ENCODE results near the gene FCRL1. TPM values are rescaled to one million over a fixed set of nuclear protein-coding genes. Genes with fewer than 3 reads are reported as not detected.

The FCRL1 gene
- total and polyA plus RNA-seq, 2 of the 8 experiments (the other 6 are each of a cell fraction or from before 2014, with no cell fraction given), result not detected

- H3K27me3 ChIP-seq (replicated peaks in 1 of 4; ENCODE audit: control insufficient read depth in 3 of 4, extremely low read depth in 1 of 4, insufficient read depth in 3 of 4, low read length in 3 of 4), result no peaks in the 10 kb centered on the region
- H4K5ac ChIP-seq (ENCODE audit: insufficient read length, low read depth, low read length), result no peak overlapping the region
- DNase-seq (ENCODE audit: low read depth in 1 of 2, low spot score in 2 of 2) (no peak), FAIRE-seq (no peak)
- H4K91ac ChIP-seq (replicated peaks; ENCODE audit: insufficient read length, low read length), result no peak overlapping the region
- TF ChIP-seq CHD2 (IDR thresholded peaks at IDR 0.05; ENCODE audit: low read length) (no peak), MAFK (IDR thresholded peaks at IDR 0.05; ENCODE audit: low read depth, low read length) (no peak), GABPA (IDR thresholded peaks at IDR 0.05; ENCODE audit: borderline replicate concordance, insufficient read depth, low read length) (no peak), YY1 (IDR thresholded peaks at IDR 0.05; ENCODE audit: low read depth, low read length) (no peak), TBP (IDR thresholded peaks at IDR 0.05; ENCODE audit: low read depth, low read length) (no peak), EGR1 (IDR thresholded peaks at IDR 0.05; ENCODE audit: borderline replicate concordance, low read depth, low read length) (no peak), SIN3A (conservative IDR thresholded peaks at IDR 0.05 in 1 of 2, IDR thresholded peaks at IDR 0.05 in 1 of 2; ENCODE audit: low read depth in 1 of 2, low read length in 2 of 2) (no peak), CBX5 (IDR thresholded peaks at IDR 0.05; ENCODE audit: low read depth, low read length) (no peak), POU5F1 (IDR thresholded peaks at IDR 0.05; ENCODE audit: low read depth, low read length) (no peak), SRF (IDR thresholded peaks at IDR 0.05; ENCODE audit: low read depth, low read length) (no peak), KDM4A (IDR thresholded peaks at IDR 0.05; ENCODE audit: low read depth, low read length, severe bottlenecking) (no peak), MAX (IDR thresholded peaks at IDR 0.05) (no peak), GTF2F1 (IDR thresholded peaks at IDR 0.05; ENCODE audit: borderline replicate concordance, low read depth, low read length) (no peak), CEBPB (IDR thresholded peaks at IDR 0.05; ENCODE audit: low read depth, low read length) (no peak)
- H4K20me1 ChIP-seq (replicated peaks in 1 of 2; ENCODE audit: control insufficient read depth in 1 of 2, insufficient read depth in 2 of 2, low read length in 2 of 2), result no peaks in the 10 kb centered on the region
- H2BK12ac ChIP-seq (ENCODE audit: low read depth, low read length), result no peak overlapping the region
- H4K8ac ChIP-seq (ENCODE audit: extremely low read depth, insufficient read depth, low read length), result no peak overlapping the region
- H2BK120ac ChIP-seq (replicated peaks; ENCODE audit: low read depth, low read length), result no peak overlapping the region
- no peak overlapping the region for H2AFZ ChIP-seq (ENCODE audit: low read length)
- no peaks in the 10 kb centered on the region for H3K23me2 ChIP-seq (ENCODE audit: low read depth, low read length)
- no peaks in the 10 kb centered on the region for H3K79me2 ChIP-seq (ENCODE audit: control insufficient read depth in 1 of 2, insufficient read depth in 2 of 2, low read length in 2 of 2)
- H2BK5ac ChIP-seq (ENCODE audit: low read depth, low read length), result no peak overlapping the region
- H3K9me3 ChIP-seq (ENCODE audit: insufficient read depth in 2 of 2, low read depth in 1 of 2, low read length in 1 of 2), result no peaks in the 10 kb centered on the region
- POLR2A ChIA-PET (ENCODE audit: partially characterized antibody), result no interaction called here
- H3K79me1 ChIP-seq (ENCODE audit: low read depth, low read length), result no peaks in the 10 kb centered on the region
- H3K4me2 ChIP-seq (ENCODE audit: insufficient read depth in 1 of 2, low read depth in 2 of 2, low read length in 2 of 2), result no peak overlapping the region
- 100% methylated on average over 1 of the region's 1 CpG; no CpG with 5 or more reads in 1 of the 2 experiments for WGBS, 2 experiments (ENCODE audit: extremely low coverage in 1 of 2, insufficient coverage in 1 of 2, insufficient read length in 1 of 2, insufficient replicate concordance in 2 of 2, low coverage in 1 of 2, low lambda C conversion rate in 2 of 2, missing lambda C conversion rate in 1 of 2)
- H3K36me3 ChIP-seq (ENCODE audit: control insufficient read depth in 2 of 4, insufficient read depth in 4 of 4, low read length in 3 of 4), result no peaks in the 10 kb centered on the region
- CTCF ChIA-PET (ENCODE audit: partially characterized antibody), result interaction anchor here (1.2 to 1.3 kb wide), 3 partner anchors 9 to 16 kb away, joined by 3 to 9 read pairs (median 3); no protein-coding TSS in a partner anchor
- no peak overlapping the region for H2BK15ac ChIP-seq (ENCODE audit: low read length)
- H3K9ac ChIP-seq (replicated peaks in 1 of 4; ENCODE audit: extremely low read depth in 1 of 4, low read depth in 3 of 4, low read length in 3 of 4), result no peak overlapping the region
- no peak overlapping the region for H3K18ac ChIP-seq (ENCODE audit: extremely low read depth, low read length)
- H3K14ac ChIP-seq (ENCODE audit: insufficient read length), result no peak overlapping the region
- no peak overlapping the region for H3K4me3 ChIP-seq (ENCODE audit: extremely low read depth in 1 of 4, insufficient read depth in 2 of 4, low read depth in 3 of 4, low read length in 4 of 4)
- no peak overlapping the region for H3K56ac ChIP-seq (replicated peaks; ENCODE audit: insufficient read length, low read depth, low read length)
- H3K27ac ChIP-seq (ENCODE audit: low read depth, low read length), result no peak overlapping the region
- H3K4ac ChIP-seq (replicated peaks; ENCODE audit: insufficient read length, low read depth, low read length), result no peak overlapping the region
- no peak overlapping the region for H2BK20ac ChIP-seq (ENCODE audit: low read length)
- H2AK5ac ChIP-seq (ENCODE audit: low read depth, low read length), result no peak overlapping the region
- H3K23ac ChIP-seq (ENCODE audit: insufficient read length), result no peak overlapping the region
- H3K4me1 ChIP-seq (replicated peaks in 1 of 4; ENCODE audit: control insufficient read depth in 3 of 4, insufficient read depth in 4 of 4, low read length in 3 of 4), result no peaks in the 10 kb centered on the region
Measured at GRCh38 chr1:157782931-157783330, 37.0 kb downstream of the FCRL1 start.

Data from H1 (cell line).